Sigmoid colon (tissue), 3 donors: ENCODE data around the gene GLMP.

Source experiments
- CTCF ChIP-seq, 4 experiments: fragments of 450-650 bp in 3 of 4; fragments of 200-600 bp in 1 of 4; IDR thresholded peaks; one replicate each; pipeline ENCODE4 v1.5.1; 2016 to 2019; ENCODE audit warnings: antibody characterized with exemption in 4 of 4, mild to moderate bottlenecking in 3 of 4, moderate library complexity in 2 of 4
- POLR2A ChIP-seq, 2 donors: fragments of 450-650 bp; IDR thresholded peaks; one replicate each; pipeline ENCODE4 v1.6.1; 2016; ENCODE audit warnings: antibody characterized with exemption in 2 of 2, mild to moderate bottlenecking in 2 of 2, moderate library complexity in 2 of 2

GRCh38 chr1:156338180-156338976 lies 42.9 kb upstream of the GLMP start, which contains the start of the genes CCT3 and TSACC:
- TF ChIP-seq CTCF (IDR thresholded peaks at IDR 0.05) (no peak), POLR2A (IDR thresholded peaks at IDR 0.05) (peak; percentile 53 to 65)
